Ascending aorta (tissue), 2 donors: ENCODE results near the gene PARN. TPM values are rescaled to one million over a fixed set of nuclear protein-coding genes. Genes with fewer than 3 reads are reported as not detected.

Experiments used
- DNase-seq, 2 donors: peaks; one replicate each; pipeline ENCODE4 v3.0.0-alpha.2; 2019; ENCODE audit warnings: low spot score in 2 of 2
- H3K27ac ChIP-seq, 2 donors: fragments of 200-600 bp; sonication (generic); one replicate each; pipeline ENCODE4 v1.5.1; 2016 to 2017; ENCODE audit warnings: mild to moderate bottlenecking in 1 of 2
- H3K27me3 ChIP-seq: fragments of 200-600 bp; sonication (generic); one replicate; pipeline ENCODE4 v1.5.1; 2017
- H3K36me3 ChIP-seq, 2 donors: fragments of 200-600 bp; sonication (generic); one replicate each; pipeline ENCODE4 v1.5.1; 2016
- H3K4me1 ChIP-seq, 2 donors: fragments of 200-600 bp; sonication (generic); one replicate each; pipeline ENCODE4 v1.5.1; 2016 to 2017; ENCODE audit warnings: mild to moderate bottlenecking in 1 of 2
- H3K4me3 ChIP-seq, 2 donors: fragments of 200-600 bp; sonication (generic); one replicate each; pipeline ENCODE4 v1.5.1; 2016 to 2017; ENCODE audit warnings: mild to moderate bottlenecking in 1 of 2
- H3K9me3 ChIP-seq, 2 donors: fragments of 200-600 bp; sonication (generic); one replicate each; pipeline ENCODE4 v1.5.1; 2016
- intact Hi-C: fragments of 100-400 bp; cut with DNase I; formaldehyde crosslinking; loops from one replicate; pipeline ENCODE4 v1.15.1; 2023
- total RNA-seq: library from RNA; depleted of rRNA; stranded (reverse); fragments of >200 nt; gene quantifications from one replicate; pipeline ENCODE4 v1.1.0, GENCODE V29; 2016
- TF ChIP-seq, protein P1 (sequence below), 3 experiments: fragments of 200-600 bp in 2 of 3; fragments of 450-650 bp in 1 of 3; sonication (generic) in 2 of 3; IDR thresholded peaks; one replicate each; pipeline ENCODE4 v1.5.1; 2016 to 2019; ENCODE audit warnings: antibody characterized with exemption in 3 of 3, mild to moderate bottlenecking in 1 of 3, moderate library complexity in 1 of 3

PARN gene
- total RNA-seq, 1 donor from 2014 or later, result 3.8 TPM

DNA sequence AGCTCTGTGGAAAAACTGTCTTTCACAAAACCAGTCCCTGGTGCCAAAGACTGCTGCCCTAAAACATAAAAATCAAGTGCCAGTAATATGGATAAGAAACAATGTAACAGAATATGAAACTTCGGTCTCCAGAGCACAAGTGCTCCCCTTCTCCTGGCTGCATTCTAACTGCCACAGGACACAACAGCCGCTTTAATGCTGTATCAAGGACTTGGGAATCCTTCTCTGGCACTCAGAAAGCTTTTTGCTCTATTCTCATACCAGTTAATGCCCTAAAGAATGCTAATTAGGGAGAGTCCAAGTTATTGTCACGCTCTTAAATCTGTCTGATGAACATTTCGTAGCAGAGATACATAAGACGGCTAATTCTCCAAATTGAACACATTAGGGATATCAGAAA is 90.9 kb downstream of the PARN start:
- Histone ChIP-seq H3K27me3 (no peaks in the 10 kb centered on the region), H3K27ac (no peak overlapping the region), H3K36me3 (peaks cover 0 to 13% of the 10 kb centered on the region in 2 donors), H3K9me3 (peaks cover 0 to 6% of the 10 kb centered on the region in 2 donors), H3K4me3 (no peak overlapping the region), H3K4me1 (no peaks in the 10 kb centered on the region)
- DNase-seq, result no peak
- intact Hi-C loops, result no loop called here
- TF ChIP-seq, protein P1, sequence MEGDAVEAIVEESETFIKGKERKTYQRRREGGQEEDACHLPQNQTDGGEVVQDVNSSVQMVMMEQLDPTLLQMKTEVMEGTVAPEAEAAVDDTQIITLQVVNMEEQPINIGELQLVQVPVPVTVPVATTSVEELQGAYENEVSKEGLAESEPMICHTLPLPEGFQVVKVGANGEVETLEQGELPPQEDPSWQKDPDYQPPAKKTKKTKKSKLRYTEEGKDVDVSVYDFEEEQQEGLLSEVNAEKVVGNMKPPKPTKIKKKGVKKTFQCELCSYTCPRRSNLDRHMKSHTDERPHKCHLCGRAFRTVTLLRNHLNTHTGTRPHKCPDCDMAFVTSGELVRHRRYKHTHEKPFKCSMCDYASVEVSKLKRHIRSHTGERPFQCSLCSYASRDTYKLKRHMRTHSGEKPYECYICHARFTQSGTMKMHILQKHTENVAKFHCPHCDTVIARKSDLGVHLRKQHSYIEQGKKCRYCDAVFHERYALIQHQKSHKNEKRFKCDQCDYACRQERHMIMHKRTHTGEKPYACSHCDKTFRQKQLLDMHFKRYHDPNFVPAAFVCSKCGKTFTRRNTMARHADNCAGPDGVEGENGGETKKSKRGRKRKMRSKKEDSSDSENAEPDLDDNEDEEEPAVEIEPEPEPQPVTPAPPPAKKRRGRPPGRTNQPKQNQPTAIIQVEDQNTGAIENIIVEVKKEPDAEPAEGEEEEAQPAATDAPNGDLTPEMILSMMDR (IDR thresholded peaks at IDR 0.05), result no peak

DNA sequence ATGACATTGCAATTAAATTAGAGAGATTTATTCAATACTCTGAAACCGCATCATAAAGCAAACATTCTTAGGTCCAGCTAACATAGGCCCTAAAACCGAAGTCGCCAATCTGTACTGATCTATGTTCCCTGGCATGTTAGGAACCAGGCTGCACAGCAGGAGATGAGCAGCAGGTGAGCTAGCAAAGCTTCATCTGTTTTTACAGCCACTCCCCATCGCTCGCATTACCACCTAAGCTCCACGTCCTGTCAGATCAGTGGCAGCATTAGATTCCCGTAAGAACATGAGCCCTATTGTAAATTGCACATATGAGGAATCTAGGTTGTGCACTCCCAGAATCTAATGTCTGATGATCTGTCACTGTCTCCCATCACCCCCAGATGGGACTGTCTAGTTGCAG is 91.5 kb downstream of the PARN start:
- H3K4me1 ChIP-seq, result no peaks in the 10 kb centered on the region
- TF ChIP-seq, protein P1 (IDR thresholded peaks at IDR 0.05), result no peak
- H3K9me3 ChIP-seq, result peaks cover 0 to 6% of the 10 kb centered on the region in 2 donors
- intact Hi-C loops, result no loop called here
- no peak for DNase-seq
- no peak overlapping the region for H3K4me3 ChIP-seq
- peaks cover 0 to 9% of the 10 kb centered on the region in 2 donors for H3K36me3 ChIP-seq
- no peaks in the 10 kb centered on the region for H3K27me3 ChIP-seq
- no peak overlapping the region for H3K27ac ChIP-seq

DNA sequence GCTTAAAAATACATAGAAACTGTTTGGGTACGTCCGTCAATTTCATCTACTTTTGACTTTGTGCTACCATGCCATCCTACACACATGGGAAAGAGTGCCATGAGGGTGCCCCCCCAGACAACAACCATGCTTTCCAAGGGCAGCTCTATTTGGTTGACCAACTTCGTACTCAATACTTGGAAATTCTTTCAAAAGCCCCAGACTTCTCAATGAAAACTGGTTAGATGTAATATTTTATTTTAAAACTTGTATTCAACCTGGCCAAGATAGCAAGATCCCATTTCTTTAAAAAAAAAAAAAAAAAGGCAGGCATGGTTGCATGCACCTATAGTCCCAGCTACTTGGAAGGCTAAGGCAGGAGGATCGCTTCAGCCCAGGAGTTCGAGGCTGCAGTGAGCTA is 98.4 kb downstream of the PARN start:
- intact Hi-C loops, result no loop called here
- no peak for DNase-seq
- TF ChIP-seq, protein P1 (IDR thresholded peaks at IDR 0.05), result no peak
- no peaks in the 10 kb centered on the region for H3K9me3 ChIP-seq
- H3K27ac ChIP-seq, result no peak overlapping the region
- no peaks in the 10 kb centered on the region for H3K36me3 ChIP-seq
- H3K4me1 ChIP-seq, result peaks cover 8 to 20% of the 10 kb centered on the region in 2 donors
- H3K4me3 ChIP-seq, result no peak overlapping the region
- no peaks in the 10 kb centered on the region for H3K27me3 ChIP-seq

DNA sequence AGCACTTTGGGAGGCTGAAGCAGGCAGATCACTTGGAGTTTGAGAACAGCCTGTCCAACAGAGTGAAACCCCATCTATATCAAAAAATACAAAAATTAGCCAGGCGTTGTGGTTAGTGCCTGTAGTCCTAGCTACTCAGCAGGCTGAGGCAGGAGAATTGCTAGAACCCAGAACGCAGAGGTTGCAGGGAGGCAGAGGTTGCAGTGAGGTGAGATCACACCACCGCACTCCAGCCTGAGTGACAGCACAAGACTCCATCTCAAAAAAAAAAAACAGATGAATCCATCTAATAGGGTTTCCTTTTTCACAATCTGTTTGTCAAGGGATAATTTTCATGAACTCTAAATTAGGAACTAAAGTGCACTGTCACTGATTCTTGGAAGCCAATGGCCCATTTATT is 99.0 kb downstream of the PARN start:
- H3K9me3 ChIP-seq, result no peaks in the 10 kb centered on the region
- peaks cover 9 to 24% of the 10 kb centered on the region in 2 donors for H3K4me1 ChIP-seq
- H3K27me3 ChIP-seq, result no peaks in the 10 kb centered on the region
- intact Hi-C loops, result no loop called here
- no peak overlapping the region for H3K27ac ChIP-seq
- H3K36me3 ChIP-seq, result no peaks in the 10 kb centered on the region
- TF ChIP-seq, protein P1 (IDR thresholded peaks at IDR 0.05), result no peak
- H3K4me3 ChIP-seq, result no peak overlapping the region
- DNase-seq, result no peak

DNA sequence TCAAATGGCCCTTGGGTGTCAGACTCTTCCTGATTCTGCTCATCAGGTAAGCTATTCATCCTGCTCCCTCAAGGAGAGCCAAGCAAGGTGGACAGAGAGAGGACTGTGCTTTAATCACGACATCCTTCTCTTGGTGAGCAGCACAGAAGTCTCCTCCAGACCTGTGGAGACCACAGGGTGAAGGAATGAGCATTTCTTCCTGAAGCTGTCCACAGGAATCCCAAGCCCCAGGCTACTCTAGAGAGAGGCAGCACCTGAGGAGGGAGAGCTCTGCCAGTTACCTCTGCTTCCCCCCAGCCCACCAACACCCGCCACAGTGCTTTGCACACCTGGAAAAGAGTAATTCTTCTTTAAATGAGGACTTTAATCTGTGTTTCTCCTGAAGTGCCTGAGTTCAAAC is 100.0 kb downstream of the PARN start:
- intact Hi-C loops, result no loop called here
- no peaks in the 10 kb centered on the region for H3K27me3 ChIP-seq
- no peak overlapping the region for H3K4me3 ChIP-seq
- TF ChIP-seq, protein P1 (IDR thresholded peaks at IDR 0.05), result no peak
- H3K9me3 ChIP-seq, result no peaks in the 10 kb centered on the region
- no peaks in the 10 kb centered on the region for H3K36me3 ChIP-seq
- peaks cover 9 to 24% of the 10 kb centered on the region in 2 donors for H3K4me1 ChIP-seq
- no peak for DNase-seq
- H3K27ac ChIP-seq, result no peak overlapping the region
